ENCODE measurements around the gene SYTL3. TPM values are rescaled to one million over a fixed set of nuclear protein-coding genes. Genes with fewer than 3 reads are reported as not detected.
A peak's percentile ranks its signal among the peaks of the same experiment; 100 is the strongest.
"Not testable (repeated sequence)": the region's sequence is repeated elsewhere in the genome, so short reads cannot be mapped to it uniquely, and the experiment has no call there.

The SYTL3 gene
- polyA plus RNA-seq, 1 of the 3 experiments (the other 2 are of a cell fraction) = 2.3 TPM

GRCh38 chr6:158605266-158605878, 44.5 kb upstream of the SYTL3 start:
- no peak overlapping the region for H3K4me2 ChIP-seq
- TF ChIP-seq MXI1 (IDR thresholded peaks at IDR 0.05; ENCODE audit: low read depth, low read length) (peak; percentile 70; the same call in 1 of the 2 replicates), RCOR1 (IDR thresholded peaks at IDR 0.05; ENCODE audit: low read length) (peak; percentile 59; the same call in 1 of the 2 replicates), MAX (IDR thresholded peaks at IDR 0.05; ENCODE audit: low read depth) (peak; percentile 44; the same call in 1 of the 2 replicates), SMC3 (IDR thresholded peaks at IDR 0.05; ENCODE audit: low read depth, low read length) (peak; percentile 80), CTCF (IDR thresholded peaks at IDR 0.05) (peak; percentile 74), RXRA (IDR thresholded peaks at IDR 0.05; ENCODE audit: borderline replicate concordance, low read depth) (no peak), RAD21 (IDR thresholded peaks at IDR 0.05; ENCODE audit: low read length) (peak; percentile 79), FOSL2 (IDR thresholded peaks at IDR 0.05; ENCODE audit: borderline replicate concordance, low read depth) (no peak)
- peaks cover 40 to 45% of the 10 kb centered on the region in 2 experiments for H3K36me3 ChIP-seq (replicated peaks in 1 of 2; ENCODE audit: control insufficient read depth in 1 of 2, insufficient read depth in 2 of 2, low read length in 1 of 2)
- no peaks in the 10 kb centered on the region for H3K9me2 ChIP-seq
- no peaks in the 10 kb centered on the region for H3K27me3 ChIP-seq (ENCODE audit: insufficient read depth)
- H3K79me2 ChIP-seq (ENCODE audit: insufficient read depth) = peaks cover 10% of the 10 kb centered on the region; the same call in 1 of the 2 replicates
- no peak overlapping the region for H3K27ac ChIP-seq (ENCODE audit: low read depth in 2 of 2, low read length in 1 of 2)
- H3K9ac ChIP-seq = no peak overlapping the region
- DNase-seq = peak; percentile 85
- WGBS (ENCODE audit: low lambda C conversion rate) = 44% methylated on average over 13 of the region's 13 CpGs
- no peaks in the 10 kb centered on the region for H3F3A ChIP-seq (replicated peaks; ENCODE audit: insufficient read depth)
- H4K20me1 ChIP-seq (ENCODE audit: insufficient read depth) = no peaks in the 10 kb centered on the region
- peaks cover 0 to 15% of the 10 kb centered on the region in 2 experiments; a peak in 2 of 4 replicates for H3K4me1 ChIP-seq (ENCODE audit: control insufficient read depth in 1 of 2, insufficient read depth in 2 of 2, low read depth in 1 of 2, low read length in 1 of 2)
- no peaks in the 10 kb centered on the region for H3K9me3 ChIP-seq
- H2AFZ ChIP-seq (ENCODE audit: low read depth) = no peak overlapping the region
- no peak overlapping the region for H3K4me3 ChIP-seq (ENCODE audit: low read depth in 2 of 2, low read length in 1 of 2)
- CTCF ChIA-PET = interaction anchor here (0.6 to 4.0 kb wide), 51 partner anchors 9 to 438 kb away, joined by 3 to 28 read pairs (median 4); partner anchors contain the start of genes SYTL3 and TMEM181
- POLR2A ChIA-PET = interaction anchor here (1.4 kb wide), 1 partner anchor 69 kb away, joined by 6 read pairs; no protein-coding TSS in a partner anchor

- DNase-seq; H3K79me2 ChIP-seq (ENCODE audit: insufficient read depth); H3K9me2 ChIP-seq; H4K20me1 ChIP-seq (ENCODE audit: insufficient read depth); POLR2A ChIA-PET; H3K9ac ChIP-seq; H2AFZ ChIP-seq (ENCODE audit: low read depth); H3K4me2 ChIP-seq; H3K27me3 ChIP-seq (ENCODE audit: insufficient read depth); H3K27ac ChIP-seq (ENCODE audit: low read depth in 2 of 2, low read length in 1 of 2); H3K9me3 ChIP-seq; H3K4me3 ChIP-seq (ENCODE audit: low read depth in 2 of 2, low read length in 1 of 2); H3F3A ChIP-seq (replicated peaks; ENCODE audit: insufficient read depth): not testable (repeated sequence)
- Histone ChIP-seq H3K36me3 (replicated peaks in 1 of 2; ENCODE audit: control insufficient read depth in 1 of 2, insufficient read depth in 2 of 2, low read length in 1 of 2) (peaks cover 43 to 47% of the 10 kb centered on the region in 2 experiments), H3K4me1 (ENCODE audit: control insufficient read depth in 1 of 2, insufficient read depth in 2 of 2, low read depth in 1 of 2, low read length in 1 of 2) (peaks cover 0 to 15% of the 10 kb centered on the region in 2 experiments; a peak in 2 of 4 replicates)
- CTCF ChIA-PET = interaction anchor here (0.6 to 4.0 kb wide), 31 partner anchors 10 to 439 kb away, joined by 3 to 28 read pairs (median 4); partner anchors contain the start of gene SYTL3
- WGBS (ENCODE audit: low lambda C conversion rate) = 91% methylated on average over 13 of the region's 15 CpGs
These were observed 43.8 kb upstream of the SYTL3 start for GRCh38 chr6:158606011-158606410.
